ENCODE results near the gene CDC42BPB.

DNA sequence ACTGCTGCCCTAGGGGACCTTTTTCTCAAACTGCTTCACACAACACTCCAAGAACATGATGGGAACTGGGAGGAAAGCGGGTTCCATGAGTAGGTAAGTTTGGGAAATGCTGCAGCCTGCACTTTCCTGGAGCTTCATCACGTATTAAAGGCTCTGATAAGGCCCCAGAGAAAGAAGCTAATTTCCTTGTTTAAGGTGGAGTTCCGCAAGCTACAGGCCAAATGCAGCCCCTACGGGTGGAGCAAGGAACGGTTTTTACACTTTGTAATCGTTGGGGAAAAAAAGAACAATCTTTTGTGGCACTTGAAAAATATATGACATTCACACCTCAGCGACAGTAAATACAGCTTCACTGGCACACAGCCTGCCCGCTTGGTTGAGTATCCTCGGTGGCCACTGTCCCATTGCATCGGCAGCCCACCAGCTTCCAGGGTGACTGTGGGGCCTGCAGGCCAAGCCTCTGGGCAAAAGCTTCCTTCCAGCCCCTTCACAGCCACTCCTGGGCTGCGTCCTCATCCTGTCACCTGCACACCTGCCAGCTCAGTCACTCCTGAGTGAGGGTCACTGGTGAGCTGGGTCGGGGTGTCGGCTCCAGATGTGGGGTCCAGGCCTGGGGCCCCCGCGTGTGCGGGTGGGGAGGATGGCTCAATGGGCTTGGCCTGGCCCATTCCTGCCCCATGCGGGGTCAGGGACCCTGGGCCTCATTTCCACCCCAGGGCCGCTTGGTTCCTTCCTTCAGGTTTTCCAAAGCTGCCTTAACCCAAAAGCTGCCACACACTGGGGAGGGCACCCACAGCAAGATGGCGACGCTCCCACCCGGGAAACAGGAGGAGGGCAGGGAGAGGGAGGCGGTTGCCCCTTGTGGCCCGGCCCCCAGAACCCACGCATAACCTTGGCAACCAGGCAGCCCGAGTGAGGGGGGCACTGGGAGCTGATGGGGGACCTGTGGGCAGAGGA, 132.4 kb downstream of the CDC42BPB start:
- TF ChIP-seq NR1H2 (CRISPR knock-in tag; IDR thresholded peaks at IDR 0.05; ENCODE audit: borderline replicate concordance, low read depth) (no peak), CREB1 (IDR thresholded peaks at IDR 0.05) (no peak), CREB1 (CRISPR knock-in tag; IDR thresholded peaks at IDR 0.05) (no peak), PBX3 (CRISPR knock-in tag; IDR thresholded peaks at IDR 0.05; ENCODE audit: borderline replicate concordance) (no peak), TBX2 (CRISPR knock-in tag; IDR thresholded peaks at IDR 0.05; ENCODE audit: borderline replicate concordance) (no peak), POLR2A (IDR thresholded peaks at IDR 0.05; ENCODE audit: insufficient read depth in 1 of 2, low read depth in 2 of 2, low read length in 2 of 2) (no peak), PATZ1 (CRISPR knock-in tag; IDR thresholded peaks at IDR 0.05) (no peak), FOSL2 (CRISPR knock-in tag; IDR thresholded peaks at IDR 0.05) (no peak), BRCA1 (CRISPR knock-in tag; IDR thresholded peaks at IDR 0.05) (no peak), ZNF124 (CRISPR knock-in tag; IDR thresholded peaks at IDR 0.05) (no peak), KLF16 (CRISPR knock-in tag; IDR thresholded peaks at IDR 0.05) (no peak), ZNF207 (IDR thresholded peaks at IDR 0.05; ENCODE audit: borderline replicate concordance) (no peak)
- TF ChIP-seq, protein P1, sequence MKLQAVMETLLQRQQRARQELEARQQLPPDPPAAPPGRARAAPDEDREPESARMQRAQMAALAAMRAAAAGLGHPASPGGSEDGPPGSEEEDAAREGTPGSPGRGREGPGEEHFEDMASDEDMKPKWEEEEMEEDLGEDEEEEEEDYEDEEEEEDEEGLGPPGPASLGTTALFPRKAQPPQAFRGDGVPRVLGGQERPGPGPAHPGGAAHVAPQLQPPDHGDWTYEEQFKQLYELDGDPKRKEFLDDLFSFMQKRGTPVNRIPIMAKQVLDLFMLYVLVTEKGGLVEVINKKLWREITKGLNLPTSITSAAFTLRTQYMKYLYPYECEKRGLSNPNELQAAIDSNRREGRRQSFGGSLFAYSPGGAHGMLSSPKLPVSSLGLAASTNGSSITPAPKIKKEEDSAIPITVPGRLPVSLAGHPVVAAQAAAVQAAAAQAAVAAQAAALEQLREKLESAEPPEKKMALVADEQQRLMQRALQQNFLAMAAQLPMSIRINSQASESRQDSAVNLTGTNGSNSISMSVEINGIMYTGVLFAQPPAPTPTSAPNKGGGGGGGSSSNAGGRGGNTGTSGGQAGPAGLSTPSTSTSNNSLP (IDR thresholded peaks at IDR 0.05; ENCODE audit: low read depth, low read length), result no peak
- TF ChIP-seq, protein P2, sequence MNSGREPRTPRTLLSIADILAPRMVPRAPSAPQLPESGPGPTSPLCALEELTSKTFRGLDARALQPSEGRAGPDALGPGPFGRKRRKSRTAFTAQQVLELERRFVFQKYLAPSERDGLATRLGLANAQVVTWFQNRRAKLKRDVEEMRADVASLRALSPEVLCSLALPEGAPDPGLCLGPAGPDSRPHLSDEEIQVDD (CRISPR knock-in tag; IDR thresholded peaks at IDR 0.05; ENCODE audit: borderline replicate concordance), result no peak
- TF ChIP-seq, protein P3, sequence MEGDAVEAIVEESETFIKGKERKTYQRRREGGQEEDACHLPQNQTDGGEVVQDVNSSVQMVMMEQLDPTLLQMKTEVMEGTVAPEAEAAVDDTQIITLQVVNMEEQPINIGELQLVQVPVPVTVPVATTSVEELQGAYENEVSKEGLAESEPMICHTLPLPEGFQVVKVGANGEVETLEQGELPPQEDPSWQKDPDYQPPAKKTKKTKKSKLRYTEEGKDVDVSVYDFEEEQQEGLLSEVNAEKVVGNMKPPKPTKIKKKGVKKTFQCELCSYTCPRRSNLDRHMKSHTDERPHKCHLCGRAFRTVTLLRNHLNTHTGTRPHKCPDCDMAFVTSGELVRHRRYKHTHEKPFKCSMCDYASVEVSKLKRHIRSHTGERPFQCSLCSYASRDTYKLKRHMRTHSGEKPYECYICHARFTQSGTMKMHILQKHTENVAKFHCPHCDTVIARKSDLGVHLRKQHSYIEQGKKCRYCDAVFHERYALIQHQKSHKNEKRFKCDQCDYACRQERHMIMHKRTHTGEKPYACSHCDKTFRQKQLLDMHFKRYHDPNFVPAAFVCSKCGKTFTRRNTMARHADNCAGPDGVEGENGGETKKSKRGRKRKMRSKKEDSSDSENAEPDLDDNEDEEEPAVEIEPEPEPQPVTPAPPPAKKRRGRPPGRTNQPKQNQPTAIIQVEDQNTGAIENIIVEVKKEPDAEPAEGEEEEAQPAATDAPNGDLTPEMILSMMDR (CRISPR knock-in tag; IDR thresholded peaks at IDR 0.05), result no peak
